Measurements from ENCODE around the gene SLC6A16.
"Not testable (repeated sequence)": the region's sequence is repeated elsewhere in the genome, so short reads cannot be mapped to it uniquely, and the experiment has no call there.

Gene SLC6A16

GRCh38 chr19:49282184-49282583, 42.8 kb downstream of the SLC6A16 start:
- Histone ChIP-seq H3K9ac (ENCODE audit: low read depth, low read length) (no peak overlapping the region), H3K4me1 (ENCODE audit: control insufficient read depth, insufficient read depth, low read length) (no peaks in the 10 kb centered on the region), H3K4me3 (ENCODE audit: low read depth, low read length) (no peak overlapping the region), H3K27me3 (ENCODE audit: control insufficient read depth, insufficient read depth, low read length) (no peaks in the 10 kb centered on the region), H3K36me3 (ENCODE audit: control insufficient read depth, insufficient read depth, low read length) (no peaks in the 10 kb centered on the region), H3K9me3 (ENCODE audit: control insufficient read depth, insufficient read depth, low read length) (no peaks in the 10 kb centered on the region)

- H3K9ac ChIP-seq (ENCODE audit: low read depth, low read length): no peak overlapping the region
- no peak overlapping the region for H3K4me3 ChIP-seq (ENCODE audit: low read depth, low read length)
- H3K36me3 ChIP-seq (ENCODE audit: control insufficient read depth, insufficient read depth, low read length): no peaks in the 10 kb centered on the region
- H3K4me1 ChIP-seq (ENCODE audit: control insufficient read depth, insufficient read depth, low read length): no peaks in the 10 kb centered on the region
- no peaks in the 10 kb centered on the region for H3K27me3 ChIP-seq (ENCODE audit: control insufficient read depth, insufficient read depth, low read length)
- peaks cover 2% of the 10 kb centered on the region for H3K9me3 ChIP-seq (ENCODE audit: control insufficient read depth, insufficient read depth, low read length)
These were observed 52.8 kb downstream of the SLC6A16 start for GRCh38 chr19:49272204-49272603.

- H3K9ac ChIP-seq (ENCODE audit: low read depth, low read length): no peak overlapping the region
- H3K27me3 ChIP-seq (ENCODE audit: control insufficient read depth, insufficient read depth, low read length): no peaks in the 10 kb centered on the region
- H3K36me3 ChIP-seq (ENCODE audit: control insufficient read depth, insufficient read depth, low read length): no peaks in the 10 kb centered on the region
These were observed 53.8 kb downstream of the SLC6A16 start for GRCh38 chr19:49271080-49271753.

GRCh38 chr19:49266409-49266808, 58.6 kb downstream of the SLC6A16 start:
- not testable (repeated sequence) for H3K9me3 ChIP-seq (ENCODE audit: control insufficient read depth, insufficient read depth, low read length); H3K36me3 ChIP-seq (ENCODE audit: control insufficient read depth, insufficient read depth, low read length)

More at GRCh38 chr19:49271080-49271753, 53.8 kb downstream of the SLC6A16 start:
- H3K4me1 ChIP-seq (ENCODE audit: control insufficient read depth, insufficient read depth, low read length): no peaks in the 10 kb centered on the region
- peaks cover 2% of the 10 kb centered on the region for H3K9me3 ChIP-seq (ENCODE audit: control insufficient read depth, insufficient read depth, low read length)
- H3K4me3 ChIP-seq (ENCODE audit: low read depth, low read length): no peak overlapping the region

GRCh38 chr19:49264258-49264657, 60.7 kb downstream of the SLC6A16 start:
- Histone ChIP-seq H3K9me3 (ENCODE audit: control insufficient read depth, insufficient read depth, low read length) (peaks cover 2% of the 10 kb centered on the region), H3K9ac (ENCODE audit: low read depth, low read length) (no peak overlapping the region), H3K36me3 (ENCODE audit: control insufficient read depth, insufficient read depth, low read length) (no peaks in the 10 kb centered on the region), H3K27me3 (ENCODE audit: control insufficient read depth, insufficient read depth, low read length) (no peaks in the 10 kb centered on the region), H3K4me3 (ENCODE audit: low read depth, low read length) (no peak overlapping the region), H3K4me1 (ENCODE audit: control insufficient read depth, insufficient read depth, low read length) (no peaks in the 10 kb centered on the region)

More at GRCh38 chr19:49266409-49266808, 58.6 kb downstream of the SLC6A16 start:
- H3K9ac ChIP-seq (ENCODE audit: low read depth, low read length); H3K27me3 ChIP-seq (ENCODE audit: control insufficient read depth, insufficient read depth, low read length); H3K4me1 ChIP-seq (ENCODE audit: control insufficient read depth, insufficient read depth, low read length); H3K4me3 ChIP-seq (ENCODE audit: low read depth, low read length): not testable (repeated sequence)

- no peaks in the 10 kb centered on the region for H3K27me3 ChIP-seq (ENCODE audit: control insufficient read depth, insufficient read depth, low read length)
- no peak overlapping the region for H3K9ac ChIP-seq (ENCODE audit: low read depth, low read length)
- no peaks in the 10 kb centered on the region for H3K4me1 ChIP-seq (ENCODE audit: control insufficient read depth, insufficient read depth, low read length)
- no peaks in the 10 kb centered on the region for H3K9me3 ChIP-seq (ENCODE audit: control insufficient read depth, insufficient read depth, low read length)
- H3K4me3 ChIP-seq (ENCODE audit: low read depth, low read length): no peak overlapping the region
- H3K36me3 ChIP-seq (ENCODE audit: control insufficient read depth, insufficient read depth, low read length): no peaks in the 10 kb centered on the region
These were observed 63.4 kb downstream of the SLC6A16 start for GRCh38 chr19:49261602-49262001.

GRCh38 chr19:49256691-49257090, 68.3 kb downstream of the SLC6A16 start:
- Histone ChIP-seq H3K4me3 (ENCODE audit: low read depth, low read length) (no peak overlapping the region), H3K4me1 (ENCODE audit: control insufficient read depth, insufficient read depth, low read length) (no peaks in the 10 kb centered on the region), H3K9ac (ENCODE audit: low read depth, low read length) (no peak overlapping the region), H3K9me3 (ENCODE audit: control insufficient read depth, insufficient read depth, low read length) (no peaks in the 10 kb centered on the region), H3K36me3 (ENCODE audit: control insufficient read depth, insufficient read depth, low read length) (no peaks in the 10 kb centered on the region), H3K27me3 (ENCODE audit: control insufficient read depth, insufficient read depth, low read length) (no peaks in the 10 kb centered on the region)

- Histone ChIP-seq H3K9ac (ENCODE audit: low read depth, low read length) (no peak overlapping the region), H3K9me3 (ENCODE audit: control insufficient read depth, insufficient read depth, low read length) (no peaks in the 10 kb centered on the region), H3K4me1 (ENCODE audit: control insufficient read depth, insufficient read depth, low read length) (no peaks in the 10 kb centered on the region), H3K36me3 (ENCODE audit: control insufficient read depth, insufficient read depth, low read length) (no peaks in the 10 kb centered on the region), H3K4me3 (ENCODE audit: low read depth, low read length) (no peak overlapping the region), H3K27me3 (ENCODE audit: control insufficient read depth, insufficient read depth, low read length) (no peaks in the 10 kb centered on the region)
These were observed 69.3 kb downstream of the SLC6A16 start for GRCh38 chr19:49255674-49256073.

GRCh38 chr19:49249933-49250332, 75.1 kb downstream of the SLC6A16 start:
- Histone ChIP-seq H3K4me1 (ENCODE audit: control insufficient read depth, insufficient read depth, low read length) (no peaks in the 10 kb centered on the region), H3K27me3 (ENCODE audit: control insufficient read depth, insufficient read depth, low read length) (no peaks in the 10 kb centered on the region), H3K9me3 (ENCODE audit: control insufficient read depth, insufficient read depth, low read length) (no peaks in the 10 kb centered on the region)

GRCh38 chr19:49247676-49248075, 77.3 kb downstream of the SLC6A16 start:
- Histone ChIP-seq H3K4me1 (ENCODE audit: control insufficient read depth, insufficient read depth, low read length) (no peaks in the 10 kb centered on the region), H3K9me3 (ENCODE audit: control insufficient read depth, insufficient read depth, low read length) (no peaks in the 10 kb centered on the region), H3K27me3 (ENCODE audit: control insufficient read depth, insufficient read depth, low read length) (no peaks in the 10 kb centered on the region), H3K4me3 (ENCODE audit: low read depth, low read length) (no peak overlapping the region), H3K36me3 (ENCODE audit: control insufficient read depth, insufficient read depth, low read length) (no peaks in the 10 kb centered on the region), H3K9ac (ENCODE audit: low read depth, low read length) (no peak overlapping the region)

More at GRCh38 chr19:49249933-49250332, 75.1 kb downstream of the SLC6A16 start:
- no peak overlapping the region for H3K9ac ChIP-seq (ENCODE audit: low read depth, low read length)
- H3K4me3 ChIP-seq (ENCODE audit: low read depth, low read length): no peak overlapping the region
- H3K36me3 ChIP-seq (ENCODE audit: control insufficient read depth, insufficient read depth, low read length): no peaks in the 10 kb centered on the region

- Histone ChIP-seq H3K9me3 (ENCODE audit: control insufficient read depth, insufficient read depth, low read length) (no peaks in the 10 kb centered on the region), H3K36me3 (ENCODE audit: control insufficient read depth, insufficient read depth, low read length) (no peaks in the 10 kb centered on the region), H3K4me3 (ENCODE audit: low read depth, low read length) (no peak overlapping the region), H3K27me3 (ENCODE audit: control insufficient read depth, insufficient read depth, low read length) (no peaks in the 10 kb centered on the region), H3K9ac (ENCODE audit: low read depth, low read length) (no peak overlapping the region), H3K4me1 (ENCODE audit: control insufficient read depth, insufficient read depth, low read length) (no peaks in the 10 kb centered on the region)
These were observed 80.7 kb downstream of the SLC6A16 start for GRCh38 chr19:49244256-49244655.

- H3K36me3 ChIP-seq (ENCODE audit: control insufficient read depth, insufficient read depth, low read length): no peaks in the 10 kb centered on the region
These were observed 81.3 kb downstream of the SLC6A16 start for GRCh38 chr19:49243726-49244125.

More at GRCh38 chr19:49243726-49244125, 81.3 kb downstream of the SLC6A16 start:
- Histone ChIP-seq H3K9me3 (ENCODE audit: control insufficient read depth, insufficient read depth, low read length) (no peaks in the 10 kb centered on the region), H3K27me3 (ENCODE audit: control insufficient read depth, insufficient read depth, low read length) (no peaks in the 10 kb centered on the region), H3K4me1 (ENCODE audit: control insufficient read depth, insufficient read depth, low read length) (no peaks in the 10 kb centered on the region), H3K4me3 (ENCODE audit: low read depth, low read length) (no peak overlapping the region), H3K9ac (ENCODE audit: low read depth, low read length) (no peak overlapping the region)

Measured in iPS-15b (cell line).